ENCODE results near the gene ZNF385B. TPM values are rescaled to one million over a fixed set of nuclear protein-coding genes. Genes with fewer than 3 reads are reported as not detected.

The ZNF385B gene
- total RNA-seq, 4 donors from 2014 or later, result 0.51 to 2.9 (median 1.7) TPM

DNA sequence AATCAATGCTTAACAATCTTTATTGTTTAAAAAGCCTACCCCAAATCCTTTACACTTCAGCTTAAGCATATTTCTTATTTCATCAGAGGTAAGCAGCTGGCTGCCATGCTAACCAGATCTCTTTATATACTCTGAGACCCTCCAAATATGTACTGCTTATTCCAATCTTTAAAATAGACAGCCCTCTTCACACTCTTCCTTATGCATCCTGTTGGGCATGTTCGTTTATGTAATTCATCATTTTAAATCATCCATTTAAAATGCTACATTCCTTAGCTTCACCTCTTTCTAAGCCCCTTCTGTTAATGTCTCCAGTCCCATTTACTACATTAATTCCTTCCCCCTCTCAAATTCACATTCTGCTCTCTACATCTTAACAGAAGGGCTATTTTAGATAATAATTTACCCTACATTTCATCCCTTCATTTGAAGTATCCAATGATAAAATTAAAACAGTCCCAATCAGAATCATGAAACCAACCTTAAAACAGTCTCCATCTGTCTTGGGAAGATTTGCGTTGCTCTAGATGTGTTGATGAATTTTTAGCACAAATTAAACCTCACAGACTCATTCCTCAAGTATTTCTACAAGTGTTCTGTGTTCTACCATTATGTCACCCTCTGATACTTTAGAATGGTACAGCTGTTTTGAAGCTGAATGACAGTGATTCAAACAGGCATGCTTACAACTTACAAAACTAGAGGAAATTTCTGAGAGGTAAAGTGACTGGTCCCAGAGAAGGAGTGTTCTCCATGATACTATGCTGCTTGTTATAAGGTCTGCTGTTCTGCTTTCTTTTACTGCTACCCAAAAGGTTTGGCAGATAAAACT lies 59.1 kb downstream of the ZNF385B start:
- TF ChIP-seq, protein P1, sequence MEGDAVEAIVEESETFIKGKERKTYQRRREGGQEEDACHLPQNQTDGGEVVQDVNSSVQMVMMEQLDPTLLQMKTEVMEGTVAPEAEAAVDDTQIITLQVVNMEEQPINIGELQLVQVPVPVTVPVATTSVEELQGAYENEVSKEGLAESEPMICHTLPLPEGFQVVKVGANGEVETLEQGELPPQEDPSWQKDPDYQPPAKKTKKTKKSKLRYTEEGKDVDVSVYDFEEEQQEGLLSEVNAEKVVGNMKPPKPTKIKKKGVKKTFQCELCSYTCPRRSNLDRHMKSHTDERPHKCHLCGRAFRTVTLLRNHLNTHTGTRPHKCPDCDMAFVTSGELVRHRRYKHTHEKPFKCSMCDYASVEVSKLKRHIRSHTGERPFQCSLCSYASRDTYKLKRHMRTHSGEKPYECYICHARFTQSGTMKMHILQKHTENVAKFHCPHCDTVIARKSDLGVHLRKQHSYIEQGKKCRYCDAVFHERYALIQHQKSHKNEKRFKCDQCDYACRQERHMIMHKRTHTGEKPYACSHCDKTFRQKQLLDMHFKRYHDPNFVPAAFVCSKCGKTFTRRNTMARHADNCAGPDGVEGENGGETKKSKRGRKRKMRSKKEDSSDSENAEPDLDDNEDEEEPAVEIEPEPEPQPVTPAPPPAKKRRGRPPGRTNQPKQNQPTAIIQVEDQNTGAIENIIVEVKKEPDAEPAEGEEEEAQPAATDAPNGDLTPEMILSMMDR (IDR thresholded peaks at IDR 0.05; ENCODE audit: low read depth), result no peak

DNA sequence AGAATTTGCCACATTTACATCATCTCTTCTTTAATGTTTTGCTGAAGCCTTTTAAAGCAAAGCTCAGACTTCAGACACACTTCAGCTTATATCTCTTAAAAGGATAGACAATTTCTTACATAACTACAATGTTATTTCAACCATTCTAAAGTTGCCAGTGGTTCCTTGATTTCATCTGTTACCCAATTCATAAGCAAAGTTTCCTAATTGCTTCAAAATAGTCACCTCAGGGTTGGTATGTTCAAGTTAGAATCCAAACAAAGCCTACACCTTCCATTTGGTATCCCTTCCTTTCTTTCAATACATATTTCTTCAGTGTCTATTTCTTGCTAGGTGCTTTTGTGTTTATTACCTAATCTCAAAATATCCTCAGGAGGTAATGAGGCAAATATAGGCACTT lies 60.6 kb downstream of the ZNF385B start:
- TF ChIP-seq, protein P1 (IDR thresholded peaks at IDR 0.05; ENCODE audit: low read depth), result no peak

DNA sequence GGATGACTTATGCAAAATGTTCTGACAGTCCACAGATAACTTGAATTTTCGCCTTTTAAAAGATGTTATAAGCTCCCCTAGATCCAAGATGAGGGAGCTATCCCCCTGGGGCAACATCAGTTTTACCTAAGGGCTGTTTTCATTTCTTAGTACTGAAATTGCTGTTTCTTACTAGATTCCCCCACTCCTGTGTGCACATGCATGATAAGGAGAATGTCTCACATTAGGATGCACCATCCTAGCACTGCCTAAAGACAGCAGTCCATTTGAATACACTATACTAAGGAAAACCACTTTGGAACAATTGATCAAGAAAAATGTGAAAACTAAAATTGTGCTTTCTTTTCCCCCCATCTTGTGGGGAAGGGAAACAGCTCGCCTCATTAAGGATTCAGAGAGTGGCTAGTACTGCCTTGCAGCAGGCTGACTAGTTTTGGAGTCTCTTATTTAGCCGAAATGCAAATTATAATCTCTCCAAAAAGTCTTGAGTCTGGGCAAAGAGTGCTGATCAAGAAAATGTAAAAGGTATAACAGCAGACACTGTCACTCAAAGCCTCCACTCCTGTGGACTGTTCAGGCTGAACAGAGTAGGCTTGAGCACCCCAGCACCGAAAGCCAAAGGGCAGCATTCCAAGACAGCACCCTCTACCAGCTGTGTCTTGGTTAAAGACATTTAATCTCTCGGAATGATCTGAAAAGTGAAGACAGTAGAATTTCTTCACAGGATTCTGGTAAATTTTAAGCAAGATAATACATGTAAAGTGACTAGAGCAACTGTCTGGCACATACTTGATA lies 65.0 kb downstream of the ZNF385B start:
- TF ChIP-seq, protein P1 (IDR thresholded peaks at IDR 0.05; ENCODE audit: low read depth), result no peak

DNA sequence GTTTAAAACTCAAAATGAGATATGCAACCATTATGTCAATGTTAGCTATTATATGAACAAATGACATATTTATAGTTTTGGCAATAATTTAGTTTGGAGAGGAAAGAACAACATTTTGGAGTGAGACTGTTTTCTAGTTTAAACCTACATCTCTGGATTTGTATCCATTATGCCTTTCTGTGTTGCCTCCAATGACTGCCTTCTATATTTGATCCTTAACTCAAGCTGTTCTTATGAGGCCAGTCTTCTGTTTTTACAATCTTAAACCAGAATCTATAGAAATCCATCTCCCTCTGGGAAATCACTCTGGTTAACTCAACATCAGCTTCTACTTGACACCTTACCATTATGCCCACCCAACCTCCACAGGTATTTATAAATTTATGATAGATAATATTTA lies 67.5 kb downstream of the ZNF385B start:
- TF ChIP-seq, protein P1 (IDR thresholded peaks at IDR 0.05; ENCODE audit: low read depth), result no peak

DNA sequence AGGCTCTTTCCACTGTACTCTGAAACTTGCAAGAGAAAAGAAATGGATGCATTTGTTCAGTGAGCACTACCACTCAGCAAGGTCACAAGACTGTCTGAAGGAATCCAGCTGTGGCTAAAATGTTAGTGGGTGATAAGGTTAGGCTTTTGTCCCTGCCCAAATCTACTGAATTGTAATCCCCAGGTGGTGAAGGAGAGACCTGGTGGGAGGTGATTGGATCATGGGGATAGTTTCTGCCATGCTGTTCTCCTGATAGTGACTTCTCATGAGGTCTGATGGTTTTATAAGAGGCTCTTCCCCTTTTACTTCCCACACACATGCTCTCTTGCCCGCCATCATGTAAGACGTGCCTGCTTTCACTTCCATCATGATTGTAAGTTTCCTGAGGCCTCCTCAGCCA lies 68.2 kb downstream of the ZNF385B start:
- TF ChIP-seq, protein P1 (IDR thresholded peaks at IDR 0.05; ENCODE audit: low read depth), result no peak

DNA sequence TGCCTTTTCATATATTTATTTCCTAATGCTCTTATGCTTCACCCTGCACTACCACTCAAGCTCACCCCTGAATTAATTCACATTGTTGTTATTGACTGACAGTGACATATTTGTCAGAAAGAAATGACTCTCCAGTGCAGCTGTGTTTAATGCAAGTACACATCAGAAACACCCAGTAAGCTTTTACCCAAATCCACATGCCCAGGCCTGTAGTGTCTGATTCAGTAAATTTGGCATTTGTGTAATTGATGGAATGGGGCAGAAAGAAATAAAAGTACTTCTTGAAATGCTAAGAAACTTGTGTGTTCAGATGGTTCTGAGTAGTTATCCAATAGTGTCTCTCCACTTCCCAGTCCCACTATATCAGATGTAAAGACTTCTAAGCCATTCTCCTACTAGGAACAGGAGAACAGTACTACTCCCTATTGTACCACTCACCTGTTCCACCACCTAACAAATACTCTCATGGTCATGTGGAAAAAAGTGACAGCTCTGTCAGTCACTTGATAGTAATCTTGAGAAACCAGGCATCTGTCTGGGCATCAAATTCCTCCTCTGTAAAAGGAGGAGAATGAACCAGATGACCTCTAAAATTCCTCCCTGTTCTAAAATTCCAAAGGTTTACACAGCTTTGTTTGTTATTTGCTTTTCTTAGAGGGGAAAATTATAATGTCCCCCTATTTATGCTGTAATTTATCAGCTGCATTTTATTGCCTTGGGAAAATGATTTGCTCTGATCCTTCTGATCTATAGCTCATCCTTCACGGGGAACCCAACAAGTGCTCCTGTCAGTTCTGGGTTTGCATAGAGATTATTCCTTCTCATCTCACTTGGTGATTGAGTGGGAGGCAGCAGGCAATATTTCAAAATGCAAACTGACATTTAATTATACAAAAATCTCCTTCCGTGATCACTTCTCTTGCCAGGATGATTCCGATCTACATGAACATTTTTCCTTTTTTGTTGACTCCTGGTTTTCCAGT lies 70.9 kb downstream of the ZNF385B start:
- TF ChIP-seq, protein P1 (IDR thresholded peaks at IDR 0.05; ENCODE audit: low read depth), result no peak
